Measurements from ENCODE around the gene MID2.

DNA sequence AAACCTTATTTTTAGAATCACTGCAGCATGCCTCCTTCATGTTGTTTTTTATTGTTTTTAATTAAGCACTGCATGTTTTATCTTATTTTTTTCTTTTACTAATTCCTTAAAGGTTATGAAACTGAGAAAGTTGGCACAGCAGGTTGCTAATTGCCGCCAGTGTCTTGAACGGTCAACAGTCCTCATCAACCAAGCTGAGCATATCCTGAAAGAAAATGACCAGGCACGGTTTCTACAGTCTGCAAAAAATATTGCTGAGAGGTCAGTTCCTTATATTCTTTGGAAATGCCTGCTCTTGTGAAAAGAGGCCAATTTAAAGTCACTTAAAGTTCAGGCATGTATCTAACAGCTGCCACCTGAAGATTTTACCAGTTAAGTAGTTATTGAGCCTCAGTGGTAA is 79.7 kb downstream of the MID2 start:
- TF ChIP-seq, protein P1, sequence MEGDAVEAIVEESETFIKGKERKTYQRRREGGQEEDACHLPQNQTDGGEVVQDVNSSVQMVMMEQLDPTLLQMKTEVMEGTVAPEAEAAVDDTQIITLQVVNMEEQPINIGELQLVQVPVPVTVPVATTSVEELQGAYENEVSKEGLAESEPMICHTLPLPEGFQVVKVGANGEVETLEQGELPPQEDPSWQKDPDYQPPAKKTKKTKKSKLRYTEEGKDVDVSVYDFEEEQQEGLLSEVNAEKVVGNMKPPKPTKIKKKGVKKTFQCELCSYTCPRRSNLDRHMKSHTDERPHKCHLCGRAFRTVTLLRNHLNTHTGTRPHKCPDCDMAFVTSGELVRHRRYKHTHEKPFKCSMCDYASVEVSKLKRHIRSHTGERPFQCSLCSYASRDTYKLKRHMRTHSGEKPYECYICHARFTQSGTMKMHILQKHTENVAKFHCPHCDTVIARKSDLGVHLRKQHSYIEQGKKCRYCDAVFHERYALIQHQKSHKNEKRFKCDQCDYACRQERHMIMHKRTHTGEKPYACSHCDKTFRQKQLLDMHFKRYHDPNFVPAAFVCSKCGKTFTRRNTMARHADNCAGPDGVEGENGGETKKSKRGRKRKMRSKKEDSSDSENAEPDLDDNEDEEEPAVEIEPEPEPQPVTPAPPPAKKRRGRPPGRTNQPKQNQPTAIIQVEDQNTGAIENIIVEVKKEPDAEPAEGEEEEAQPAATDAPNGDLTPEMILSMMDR (conservative IDR thresholded peaks at IDR 0.05; ENCODE audit: low read length) = no peak
- TF ChIP-seq EZH2phosphoT487 (IDR thresholded peaks at IDR 0.05; ENCODE audit: borderline replicate concordance) = no peak
